Kidney (tissue), 14 donors: Measurements from ENCODE around the gene LCLAT1. TPM values are rescaled to one million over a fixed set of nuclear protein-coding genes. Genes with fewer than 3 reads are reported as not detected.

ENCODE experiments used
- DNase-seq, 5 donors: peaks; one replicate each; pipeline ENCODE4 v3.0.0-alpha.2; 2013 to 2020
- FAIRE-seq: peaks from 2 replicates; lab custom pipeline; 2012; peaks lifted over from hg19 to GRCh38; lab: Jason Lieb, UNC
- H3K27ac ChIP-seq, 2 donors: one replicate each; pipeline ENCODE4 v1.7.0; 2013; ENCODE audit warnings: low read depth in 2 of 2, low read length in 2 of 2, inconsistent platforms in 1 of 2
- H3K27me3 ChIP-seq: one replicate; pipeline ENCODE4 v1.7.1; 2013; ENCODE audit warnings: low read length, inconsistent platforms; ENCODE audit not compliant: control insufficient read depth, insufficient read depth
- H3K36me3 ChIP-seq, 3 donors: one replicate each; pipeline versions ENCODE4 v1.7.0 to v1.7.1; 2013; ENCODE audit warnings: low read length in 3 of 3, control low read depth in 1 of 3, inconsistent platforms in 1 of 3; ENCODE audit not compliant: insufficient read depth in 3 of 3, control insufficient read depth in 2 of 3
- H3K4me1 ChIP-seq, 3 donors: one replicate each; pipeline versions ENCODE4 v1.7.0 to v1.7.1; 2013; ENCODE audit warnings: low read length in 3 of 3, inconsistent platforms in 1 of 3, low read depth in 1 of 3; ENCODE audit not compliant: control insufficient read depth in 2 of 3, insufficient read depth in 2 of 3
- H3K4me3 ChIP-seq, 3 donors: one replicate each; pipeline versions ENCODE4 v1.7.0 to v1.8.1; 2013; ENCODE audit warnings: low read length in 3 of 3, control low read depth in 1 of 3, inconsistent platforms in 1 of 3
- H3K9ac ChIP-seq, 3 donors: one replicate each; pipeline versions ENCODE4 v1.7.0 to v1.7.1; 2013; ENCODE audit warnings: low read length in 3 of 3, control low read depth in 1 of 3, inconsistent platforms in 1 of 3
- H3K9me3 ChIP-seq, 3 donors: one replicate each; pipeline versions ENCODE4 v1.7.0 to v1.7.1; 2013; ENCODE audit warnings: low read length in 3 of 3, control low read depth in 1 of 3, inconsistent platforms in 1 of 3; ENCODE audit not compliant: control insufficient read depth in 2 of 3, insufficient read depth in 1 of 3
- CTCF ChIP-seq: IDR thresholded peaks from 3 replicates; pipeline ENCODE4 v1.5.1; 2012; ENCODE audit warnings: mild to moderate bottlenecking, moderate library complexity, borderline replicate concordance; ENCODE audit not compliant: insufficient read depth; ENCODE audit errors: extremely low read depth
- intact Hi-C: fragments of 100-400 bp; cut with DNase I; formaldehyde crosslinking; loops from one replicate; pipeline ENCODE4 v1.11.1; 2022
- polyA plus RNA-seq: library from polyadenylated mRNA; stranded (reverse); fragments of 350-450 nt; fragmentation: Illumina TruSeq; extraction: RNeasy Lipid Tissue Mini Kit (QIAGEN cat#74804); gene quantifications from one replicate; pipeline ENCODE4 v1.2.3, GENCODE V29; 2014; ENCODE audit warnings: low read depth, low replicate concordance; ENCODE audit not compliant: insufficient read depth
- total RNA-seq: library from RNA; stranded (reverse); fragmentation: NEBNext Ultra II Directional; extraction: Animal tissue kit (Norgen Biotek cat#: 25700); gene quantifications from one replicate; pipeline ENCODE4 v1.2.1, GENCODE V29; 2021
- donor health status: control.
- donor health status: control.
- donor health status: control.
- donor health status: control.
- donor health status: control.
- donor health status: DM: yes; HTN: yes; CAD: no.
- donor health status: Normal renal cell carcinoma (clear cell type).

Gene LCLAT1
- total and polyA plus RNA-seq, 2 donors from 2014 or later, result 5.6 to 19.4 TPM

GRCh38 chr2:30684996-30685395 is 237.9 kb downstream of the LCLAT1 start:
- no peak for TF ChIP-seq CTCF
- Histone ChIP-seq H3K9ac (no peak overlapping the region), H3K27me3 (no peaks in the 10 kb centered on the region), H3K36me3 (no peaks in the 10 kb centered on the region), H3K4me1 (peaks cover 0 to 7% (median 0%) of the 10 kb centered on the region in 3 donors), H3K4me3 (no peak overlapping the region), H3K9me3 (no peaks in the 10 kb centered on the region), H3K27ac (no peak overlapping the region)
- no peak for FAIRE-seq
- DNase-seq, result no peak
- intact Hi-C loops, result no loop called here

GRCh38 chr2:30686000-30686399 is 239.0 kb downstream of the LCLAT1 start:
- Histone ChIP-seq H3K4me3 (no peak overlapping the region), H3K4me1 (peaks cover 0 to 8% (median 0%) of the 10 kb centered on the region in 3 donors), H3K27ac (no peak overlapping the region), H3K36me3 (no peaks in the 10 kb centered on the region), H3K27me3 (no peaks in the 10 kb centered on the region), H3K9ac (no peak overlapping the region), H3K9me3 (no peaks in the 10 kb centered on the region)
- intact Hi-C loops, result no loop called here
- no peak for FAIRE-seq
- DNase-seq, result peak in 3 of 5 donors; percentile 53 to 70 (median 56)
- TF ChIP-seq CTCF, result no peak

- no peaks in the 10 kb centered on the region for H3K36me3 ChIP-seq
- H3K27ac ChIP-seq, result no peak overlapping the region
- H3K4me3 ChIP-seq, result no peak overlapping the region
- H3K9ac ChIP-seq, result no peak overlapping the region
- H3K4me1 ChIP-seq, result peaks cover 0 to 8% (median 0%) of the 10 kb centered on the region in 3 donors
- no peaks in the 10 kb centered on the region for H3K27me3 ChIP-seq
- FAIRE-seq (no peak), DNase-seq (no peak)
- no peak for TF ChIP-seq CTCF
- no peaks in the 10 kb centered on the region for H3K9me3 ChIP-seq
- intact Hi-C loops, result no loop called here
These were observed 239.6 kb downstream of the LCLAT1 start for GRCh38 chr2:30686669-30687068.

GRCh38 chr2:30688956-30689401 is 241.9 kb downstream of the LCLAT1 start:
- TF ChIP-seq CTCF, result no peak
- no peaks in the 10 kb centered on the region for H3K36me3 ChIP-seq
- intact Hi-C loops, result no loop called here
- FAIRE-seq (no peak), DNase-seq (peak in 1 of 5 donors; percentile 45)
- H3K4me1 ChIP-seq, result peaks cover 0 to 8% (median 0%) of the 10 kb centered on the region in 3 donors
- H3K4me3 ChIP-seq, result no peak overlapping the region
- H3K9me3 ChIP-seq, result no peaks in the 10 kb centered on the region
- H3K27ac ChIP-seq, result no peak overlapping the region
- H3K27me3 ChIP-seq, result no peaks in the 10 kb centered on the region
- no peak overlapping the region for H3K9ac ChIP-seq
